ENCODE measurements around the gene SLC9A4. TPM values are rescaled to one million over a fixed set of nuclear protein-coding genes. Genes with fewer than 3 reads are reported as not detected.

SLC9A4 gene, protein sequence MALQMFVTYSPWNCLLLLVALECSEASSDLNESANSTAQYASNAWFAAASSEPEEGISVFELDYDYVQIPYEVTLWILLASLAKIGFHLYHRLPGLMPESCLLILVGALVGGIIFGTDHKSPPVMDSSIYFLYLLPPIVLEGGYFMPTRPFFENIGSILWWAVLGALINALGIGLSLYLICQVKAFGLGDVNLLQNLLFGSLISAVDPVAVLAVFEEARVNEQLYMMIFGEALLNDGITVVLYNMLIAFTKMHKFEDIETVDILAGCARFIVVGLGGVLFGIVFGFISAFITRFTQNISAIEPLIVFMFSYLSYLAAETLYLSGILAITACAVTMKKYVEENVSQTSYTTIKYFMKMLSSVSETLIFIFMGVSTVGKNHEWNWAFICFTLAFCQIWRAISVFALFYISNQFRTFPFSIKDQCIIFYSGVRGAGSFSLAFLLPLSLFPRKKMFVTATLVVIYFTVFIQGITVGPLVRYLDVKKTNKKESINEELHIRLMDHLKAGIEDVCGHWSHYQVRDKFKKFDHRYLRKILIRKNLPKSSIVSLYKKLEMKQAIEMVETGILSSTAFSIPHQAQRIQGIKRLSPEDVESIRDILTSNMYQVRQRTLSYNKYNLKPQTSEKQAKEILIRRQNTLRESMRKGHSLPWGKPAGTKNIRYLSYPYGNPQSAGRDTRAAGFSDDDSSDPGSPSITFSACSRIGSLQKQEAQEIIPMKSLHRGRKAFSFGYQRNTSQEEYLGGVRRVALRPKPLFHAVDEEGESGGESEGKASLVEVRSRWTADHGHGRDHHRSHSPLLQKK
- not detected for total RNA-seq
- long read RNA-seq = 0 reads

DNA sequence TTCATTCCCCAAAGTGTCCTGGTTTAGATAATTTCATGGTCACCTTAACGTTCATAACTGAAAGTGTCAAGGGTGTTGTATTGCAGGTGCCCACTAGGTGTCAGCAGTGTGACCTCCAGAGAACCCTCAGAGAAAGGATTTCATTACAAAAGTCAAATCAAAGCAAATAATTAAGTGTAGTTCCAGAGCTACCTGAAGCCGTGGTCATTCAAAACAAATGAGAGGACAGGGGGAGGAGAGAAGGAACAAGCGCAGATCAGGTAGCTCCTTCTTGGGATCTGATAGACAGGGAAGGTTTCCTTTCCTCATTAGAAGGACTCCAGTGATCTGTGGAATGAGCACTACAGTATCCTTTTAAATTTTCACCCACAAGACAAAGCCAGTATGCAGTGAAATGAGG is at the start of gene SLC9A4:
Gene SLC9A4 (plus strand): TSS at position 207 of the 400 bp plus-strand sequence. CDS start 534 bp downstream, outside the sequence.
- DNase-seq (ENCODE audit: missing footprints) (no peak), ATAC-seq (no peak)
- intact Hi-C loops (cut with DNase I) = loop anchor here (2.0 to 10.0 kb wide), 3 partner anchors 144 to 402 kb away; no protein-coding TSS in a partner anchor

DNA sequence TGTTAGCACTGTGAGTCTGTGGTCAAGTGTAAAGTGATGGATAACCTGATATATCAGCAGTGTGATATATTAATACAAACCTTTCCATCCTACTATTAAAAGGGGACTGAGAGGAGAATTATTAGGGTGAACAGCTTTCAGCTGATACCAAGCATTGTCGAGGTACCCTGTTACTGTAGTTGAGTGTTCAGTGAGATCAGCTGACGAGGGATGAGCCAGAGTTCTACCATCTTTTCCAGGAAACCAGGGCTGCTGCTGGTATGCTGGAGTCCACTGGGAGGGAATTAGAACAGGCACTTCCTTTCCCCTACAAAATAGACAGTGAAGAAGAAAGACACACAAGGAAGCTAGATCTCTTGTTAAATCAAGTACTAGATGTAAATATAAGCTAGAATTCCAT is 49.7 kb upstream of the SLC9A4 start:
- intact Hi-C loops (cut with DNase I) = no loop called here
- no peak for DNase-seq (ENCODE audit: missing footprints)
- ATAC-seq = no peak

DNA sequence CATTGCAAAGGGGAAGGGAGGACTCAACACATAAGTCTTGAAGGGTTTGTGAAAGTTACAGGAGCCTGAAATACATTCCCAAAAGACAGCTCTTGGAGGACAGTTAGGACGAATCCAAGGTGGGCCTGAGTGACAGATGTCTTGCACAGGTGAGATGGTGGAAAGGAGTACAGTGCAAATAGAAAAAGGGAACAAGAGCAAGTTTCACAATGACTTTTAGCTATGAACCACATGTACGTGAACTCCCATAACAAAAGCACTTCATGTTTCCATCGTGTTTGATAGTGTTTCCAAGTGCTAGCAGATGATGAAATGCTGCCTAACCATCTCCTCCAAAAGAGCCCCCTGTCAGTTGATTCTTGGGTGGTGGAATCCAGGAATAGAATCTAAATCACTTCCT is 48.3 kb upstream of the SLC9A4 start:
- intact Hi-C loops (cut with DNase I) = no loop called here
- DNase-seq (ENCODE audit: missing footprints) (no peak), ATAC-seq (no peak)

DNA sequence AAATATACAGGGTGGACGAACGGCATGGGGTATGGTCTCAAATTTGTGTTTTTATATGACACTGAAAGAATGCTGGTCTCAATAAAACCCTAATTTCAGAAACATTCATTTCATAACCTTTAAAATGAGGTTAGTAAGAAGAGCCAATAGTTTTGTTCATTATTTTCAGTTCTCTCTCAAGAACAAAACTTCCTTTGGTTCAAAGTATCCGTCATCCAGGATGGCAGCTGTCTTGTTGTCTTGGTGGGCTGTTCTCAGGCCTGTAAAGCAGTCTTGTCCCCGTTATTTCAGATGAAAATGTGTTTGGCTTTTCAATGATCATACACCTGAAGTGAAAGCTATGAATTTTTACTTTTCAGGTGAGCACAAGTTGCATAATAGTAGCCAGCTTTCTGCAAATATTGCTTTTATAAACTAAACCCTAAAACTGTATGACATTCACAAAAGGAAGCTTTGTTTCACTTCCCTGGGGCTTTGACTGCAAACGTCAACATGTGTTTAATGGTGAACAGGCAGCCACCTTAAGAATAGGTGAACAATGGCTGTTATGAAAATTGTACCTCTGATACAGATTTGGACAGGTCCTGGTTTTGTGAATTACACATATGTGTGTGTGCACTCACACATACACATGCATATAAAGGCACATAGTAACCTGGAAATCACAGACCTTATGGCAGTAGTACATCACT is 47.4 kb upstream of the SLC9A4 start:
- intact Hi-C loops (cut with DNase I) = no loop called here
- ATAC-seq (no peak), DNase-seq (ENCODE audit: missing footprints) (no peak)

DNA sequence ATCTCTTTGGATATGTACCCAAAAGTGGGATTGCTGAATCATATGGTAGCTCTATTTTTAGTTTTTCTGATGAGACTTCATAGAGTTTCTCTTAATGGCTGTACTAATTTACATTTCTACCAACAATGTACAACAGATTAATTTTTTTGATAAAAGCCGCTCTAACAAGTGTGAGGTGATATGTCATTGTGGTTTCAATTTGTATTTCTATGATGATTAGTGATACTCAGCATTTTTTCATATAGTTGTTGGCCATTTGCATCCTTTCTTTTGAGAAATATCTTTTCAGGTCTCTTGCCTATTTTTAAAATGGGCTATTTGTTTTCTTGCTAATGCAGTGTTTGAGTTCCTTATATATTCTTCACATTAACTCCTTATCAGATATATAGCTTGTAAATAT is 45.8 kb upstream of the SLC9A4 start:
- ATAC-seq (no peak), DNase-seq (ENCODE audit: missing footprints) (no peak)
- intact Hi-C loops (cut with DNase I) = no loop called here

DNA sequence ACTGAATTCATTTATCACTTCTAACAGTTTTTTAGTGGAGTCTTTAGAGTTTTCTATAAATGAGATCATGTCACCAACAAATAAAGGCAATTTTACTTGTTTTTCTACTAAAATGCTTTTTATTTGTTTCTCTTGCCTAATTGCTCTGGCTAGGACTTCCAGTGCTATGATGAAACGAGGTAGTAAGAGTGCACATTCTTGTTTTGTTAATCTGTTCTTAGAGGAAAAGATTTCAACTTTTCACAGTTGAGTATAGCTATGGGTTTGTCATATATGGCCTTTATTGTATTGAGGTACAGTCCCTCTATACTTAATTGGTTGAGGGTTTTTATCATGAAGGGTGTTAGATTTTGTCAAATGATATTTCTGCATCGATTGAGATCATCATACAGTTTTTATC is 44.5 kb upstream of the SLC9A4 start:
- intact Hi-C loops (cut with DNase I) = no loop called here
- DNase-seq (ENCODE audit: missing footprints) (no peak), ATAC-seq (no peak)

DNA sequence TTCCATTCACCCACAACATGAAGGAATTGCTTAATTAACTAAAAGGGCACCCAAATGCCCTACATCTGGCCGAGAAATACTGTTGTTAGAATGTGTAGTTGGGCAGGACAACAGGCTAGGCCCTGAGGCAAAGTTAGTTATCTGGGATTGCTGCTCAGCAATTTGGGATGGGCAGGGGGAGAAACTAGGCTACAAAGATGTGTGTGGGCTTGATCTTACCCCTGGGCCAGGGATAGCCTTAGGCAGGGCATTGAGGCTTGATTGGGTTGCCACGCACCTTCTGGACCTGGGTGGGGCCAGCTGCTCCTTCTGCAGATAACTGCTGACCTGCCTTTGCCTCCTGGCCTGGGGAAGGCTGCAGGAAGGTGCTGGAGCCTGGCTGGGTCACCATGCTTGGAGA is 40.6 kb upstream of the SLC9A4 start:
- intact Hi-C loops (cut with DNase I) = no loop called here
- DNase-seq (ENCODE audit: missing footprints) = no peak
- no peak for ATAC-seq

DNA sequence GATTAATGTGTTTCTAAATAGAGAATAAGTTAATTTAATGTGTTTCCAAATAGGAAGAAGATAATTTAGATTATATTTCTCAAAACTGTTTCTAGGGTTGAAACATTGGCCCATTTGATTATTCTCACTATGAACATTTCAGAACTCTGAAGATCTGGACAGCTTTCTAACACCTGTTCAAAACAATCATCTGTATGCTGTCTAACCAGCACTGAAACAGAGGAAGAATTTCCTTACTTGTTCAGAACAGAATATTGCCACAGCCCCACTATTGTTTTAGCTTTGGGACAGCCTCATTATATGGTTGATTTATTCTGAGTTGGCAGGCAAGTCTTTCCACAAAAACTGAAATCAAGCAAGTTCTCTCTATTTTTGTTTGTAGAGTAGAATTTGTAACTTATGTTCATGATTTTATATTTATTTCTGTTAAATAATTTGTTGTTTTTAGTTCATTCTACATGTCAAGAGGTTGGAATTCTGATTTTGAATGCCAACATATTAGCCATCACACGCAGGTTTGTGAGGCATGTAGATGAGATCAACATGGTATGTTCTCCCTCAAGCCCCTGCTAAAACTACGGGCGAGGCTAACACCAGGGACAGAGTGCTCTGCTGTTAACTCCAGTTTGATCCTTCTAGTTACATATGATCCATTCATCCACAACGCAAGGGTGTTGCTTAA is 38.9 kb upstream of the SLC9A4 start:
- ATAC-seq (no peak), DNase-seq (ENCODE audit: missing footprints) (no peak)
- intact Hi-C loops (cut with DNase I) = no loop called here

DNA sequence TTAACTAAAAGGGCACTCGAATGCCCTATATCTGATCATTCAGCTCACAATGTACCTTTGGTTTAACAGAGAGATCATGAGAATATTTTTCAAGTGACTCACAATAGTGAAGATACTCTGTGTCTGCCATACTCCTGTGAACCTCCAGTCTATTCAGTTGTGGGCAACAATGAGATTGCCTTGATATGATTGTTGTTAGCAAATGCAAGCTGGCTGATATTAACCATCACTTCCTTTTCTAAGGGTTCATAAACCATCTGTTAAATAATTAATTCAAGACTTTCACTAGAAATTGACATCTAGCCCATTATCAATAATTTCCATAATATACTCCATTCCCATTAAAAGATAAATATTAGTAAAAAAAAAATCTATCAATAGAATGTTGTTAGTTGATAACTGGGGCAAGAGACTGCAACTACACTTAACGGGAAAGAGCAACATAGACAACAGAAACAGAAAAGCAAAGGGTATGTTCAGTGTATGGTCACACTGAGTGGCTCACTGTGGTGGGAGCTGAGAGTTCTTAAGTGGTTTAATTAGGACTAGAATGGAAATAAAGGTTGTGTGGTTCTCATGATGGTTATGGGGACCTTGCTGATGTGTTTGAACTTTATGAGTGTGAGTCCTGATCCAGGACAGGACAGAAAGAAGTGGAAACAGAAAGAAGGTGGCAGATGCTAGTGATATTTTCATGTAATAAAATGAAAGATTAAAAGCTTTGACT is 38.2 kb upstream of the SLC9A4 start:
- DNase-seq (ENCODE audit: missing footprints) (no peak), ATAC-seq (no peak)
- intact Hi-C loops (cut with DNase I) = no loop called here

DNA sequence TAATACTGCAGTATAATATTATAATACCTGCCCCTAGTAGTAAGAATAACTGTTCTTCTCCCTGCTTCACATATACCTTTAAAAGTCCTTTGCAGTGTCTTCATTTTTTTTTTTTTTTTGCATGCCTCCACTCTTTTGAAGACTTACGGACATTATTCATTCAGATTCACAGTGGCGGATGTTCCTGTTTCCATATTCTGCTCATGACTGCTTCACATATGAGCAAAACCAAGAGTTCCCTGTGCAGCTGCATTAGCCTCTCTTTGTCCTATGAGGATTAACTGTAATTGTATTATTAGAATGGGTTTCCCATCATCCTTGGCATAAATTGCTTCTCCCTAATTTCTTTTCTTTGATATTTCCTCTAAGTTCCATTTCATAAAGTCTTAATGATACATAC is 37.3 kb upstream of the SLC9A4 start:
- ATAC-seq = no peak
- intact Hi-C loops (cut with DNase I) = no loop called here
- no peak for DNase-seq (ENCODE audit: missing footprints)

DNA sequence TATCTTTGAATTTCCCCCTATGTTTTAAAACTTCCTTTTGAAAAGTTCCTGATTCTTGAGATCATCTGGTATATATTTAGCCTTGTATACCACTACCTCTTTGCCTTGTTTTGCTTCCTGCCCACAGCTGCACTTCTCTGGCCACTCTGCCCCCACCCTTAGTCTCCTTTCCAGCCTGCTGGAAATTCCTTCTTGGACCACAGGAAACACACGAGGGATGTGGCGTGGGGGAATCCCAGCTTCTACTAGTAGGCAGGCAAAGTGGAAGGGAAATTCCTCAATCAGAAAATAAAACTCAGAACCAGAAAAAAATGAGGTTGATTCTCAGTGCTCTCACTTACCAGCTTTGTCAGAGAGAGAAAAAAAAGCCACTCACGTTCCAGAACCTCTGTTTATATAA is 36.7 kb upstream of the SLC9A4 start:
- DNase-seq (ENCODE audit: missing footprints) = no peak
- ATAC-seq = no peak
- intact Hi-C loops (cut with DNase I) = no loop called here

DNA sequence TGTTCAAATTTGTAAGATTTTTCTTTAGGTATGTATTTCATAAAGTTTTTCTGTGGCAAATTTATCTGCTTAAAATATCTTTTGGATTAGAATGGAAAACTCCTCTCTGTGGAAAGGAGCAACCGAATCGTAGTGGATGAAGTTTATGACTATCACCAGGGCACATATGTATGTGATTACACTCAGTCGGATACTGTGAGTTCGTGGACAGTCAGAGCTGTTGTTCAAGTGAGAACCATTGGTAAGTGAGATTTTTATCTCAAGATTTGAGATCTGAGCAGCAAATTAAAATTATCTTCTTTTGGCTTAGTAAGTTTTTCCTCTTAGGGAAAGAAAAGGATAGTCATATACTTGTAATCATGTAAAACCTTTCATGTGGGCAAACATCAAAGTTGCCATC is 35.9 kb upstream of the SLC9A4 start:
- intact Hi-C loops (cut with DNase I) = no loop called here
- no peak for DNase-seq (ENCODE audit: missing footprints)
- no peak for ATAC-seq

DNA sequence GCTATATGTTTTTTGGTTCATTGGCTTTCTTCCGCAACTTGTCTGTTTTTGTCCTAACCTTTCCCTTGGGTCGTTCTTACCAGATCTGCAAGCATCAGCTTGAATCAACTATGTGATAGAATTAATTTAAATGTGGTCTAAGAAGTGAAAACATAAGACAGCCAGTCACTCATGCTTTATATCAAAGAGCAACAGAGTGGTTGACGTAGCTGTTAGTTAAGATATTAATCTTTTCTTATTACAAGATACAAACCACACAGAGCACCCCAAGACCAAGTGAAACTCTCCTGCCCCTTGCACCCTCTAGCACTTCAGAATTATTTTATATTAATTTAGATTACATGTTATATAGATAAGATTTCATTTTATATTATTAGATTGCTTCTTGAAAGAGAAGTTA is 34.9 kb upstream of the SLC9A4 start:
- DNase-seq (ENCODE audit: missing footprints) (no peak), ATAC-seq (no peak)
- intact Hi-C loops (cut with DNase I) = no loop called here

DNA sequence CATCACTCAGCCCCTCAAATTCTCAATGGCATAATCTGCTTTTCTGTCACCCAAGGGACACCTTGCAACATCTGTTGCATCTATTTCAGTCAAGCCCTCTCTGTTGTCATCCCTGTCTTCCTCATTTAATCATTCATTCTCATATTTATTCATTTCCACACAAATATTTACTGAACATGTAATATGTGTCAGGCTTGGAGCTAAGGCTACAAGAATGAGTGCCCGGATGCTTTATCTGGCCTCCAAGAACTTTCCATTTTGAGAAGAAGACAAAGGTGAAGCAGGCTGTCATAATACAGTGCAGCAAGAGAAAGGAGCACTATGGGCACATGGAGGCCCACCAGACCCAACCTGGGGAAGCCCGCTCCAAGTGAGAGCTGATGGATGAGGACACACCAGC is 34.4 kb upstream of the SLC9A4 start:
- DNase-seq (ENCODE audit: missing footprints) (no peak), ATAC-seq (no peak)
- intact Hi-C loops (cut with DNase I) = no loop called here

DNA sequence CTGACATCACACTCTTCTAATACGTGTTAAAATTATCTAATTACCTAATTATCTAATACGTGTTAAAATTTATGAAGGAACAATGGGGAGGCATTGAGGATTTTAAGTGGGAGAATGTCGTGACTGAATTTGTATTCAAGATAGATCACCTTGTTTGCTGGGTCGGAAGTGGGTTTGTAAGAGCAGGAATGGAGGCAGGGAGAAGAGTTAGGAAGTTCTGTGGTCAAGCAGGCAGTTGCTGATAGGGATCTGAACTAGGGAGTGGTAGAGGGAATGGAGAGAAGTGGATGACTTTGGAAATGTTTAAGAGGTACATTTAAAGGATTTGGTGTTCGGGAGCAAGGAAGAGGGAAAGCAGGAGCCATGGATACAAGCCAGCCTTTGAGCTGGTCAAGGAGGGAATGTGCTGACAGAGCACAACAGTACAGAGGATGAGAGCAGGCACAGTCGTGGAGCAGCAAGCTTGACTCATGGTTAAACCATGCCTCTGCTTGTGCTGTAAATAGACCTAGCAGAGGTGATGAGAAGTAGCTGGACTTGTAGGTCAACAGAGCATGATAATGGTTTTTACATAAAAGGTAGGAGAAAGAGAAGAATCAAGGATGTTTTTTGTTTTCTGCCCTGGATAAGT is 33.8 kb upstream of the SLC9A4 start:
- intact Hi-C loops (cut with DNase I) = no loop called here
- DNase-seq (ENCODE audit: missing footprints) (no peak), ATAC-seq (no peak)

DNA sequence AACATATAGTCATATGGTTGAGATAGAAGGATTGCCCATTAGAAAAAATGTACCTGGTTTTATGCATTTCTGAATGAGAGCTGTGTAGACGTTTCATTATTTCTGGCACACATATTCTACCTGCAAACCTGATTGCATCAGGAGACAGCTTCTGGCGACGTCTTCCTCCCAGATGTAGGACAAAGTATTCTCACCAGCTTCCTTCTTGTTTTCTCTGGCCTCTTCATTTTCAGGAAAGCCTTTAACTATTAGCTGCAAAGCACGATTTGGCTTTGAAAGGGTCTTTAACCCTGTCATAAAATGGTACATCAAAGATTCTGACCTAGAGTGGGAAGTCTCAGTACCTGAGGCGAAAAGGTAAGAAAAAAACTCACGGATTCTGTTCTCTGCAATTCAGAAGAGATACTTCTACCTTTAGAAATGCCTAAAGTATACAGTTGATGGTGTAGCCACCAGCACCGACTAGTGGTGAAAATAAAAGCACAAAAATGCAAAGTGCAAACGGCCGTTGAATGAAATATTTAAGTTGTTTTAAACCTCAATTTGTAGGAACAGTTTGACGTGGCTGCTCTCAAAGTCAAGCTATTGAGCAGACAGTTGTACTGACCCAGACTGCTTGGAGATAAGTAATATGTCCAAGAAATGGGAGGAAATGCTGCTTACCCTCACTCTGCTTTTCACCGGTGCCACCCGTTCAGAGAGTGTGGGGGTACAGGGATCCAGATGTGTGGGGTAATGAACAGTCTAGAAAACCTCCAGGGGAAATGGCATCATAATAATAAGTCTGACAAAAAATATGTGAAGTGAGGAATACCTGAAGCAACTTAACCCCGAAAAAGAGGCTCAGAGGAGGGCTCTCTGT is 29.8 kb upstream of the SLC9A4 start:
- DNase-seq (ENCODE audit: missing footprints) (no peak), ATAC-seq (no peak)
- intact Hi-C loops (cut with DNase I) = loop anchor here (5.0 to 10.0 kb wide), 2 partner anchors 196 to 558 kb away; no protein-coding TSS in a partner anchor

DNA sequence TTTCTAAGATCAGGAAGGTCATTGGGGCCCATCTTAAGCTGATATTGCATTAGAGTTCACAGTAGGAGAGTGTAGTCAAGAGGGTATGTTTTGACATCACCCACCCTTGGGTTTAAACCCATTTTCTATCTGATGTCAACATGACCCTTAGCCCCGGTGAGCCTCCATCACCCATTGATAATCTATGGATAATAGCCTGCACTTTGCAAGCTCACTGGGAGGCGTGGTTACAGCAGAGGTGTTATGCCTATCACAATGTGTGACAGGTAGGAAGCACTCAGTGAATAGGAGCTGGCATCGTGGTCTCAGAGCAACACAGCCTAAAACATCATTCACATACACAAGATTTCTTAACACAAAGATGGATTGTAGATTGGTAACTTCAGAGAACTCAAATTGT is 28.8 kb upstream of the SLC9A4 start:
- ATAC-seq = no peak
- intact Hi-C loops (cut with DNase I) = loop anchor here (5.0 to 10.0 kb wide), 2 partner anchors 197 to 559 kb away; no protein-coding TSS in a partner anchor

More for the DNA sequence above, 28.8 kb upstream of the SLC9A4 start:
- DNase-seq (ENCODE audit: missing footprints) = no peak
